GM12873 (cell line): ENCODE measurements around the gene UST.

ENCODE experiments used
- CTCF ChIP-seq: IDR thresholded peaks from 2 replicates; pipeline ENCODE4 v1.5.1; 2012; ENCODE audit warnings: low read depth, mild to moderate bottlenecking, moderate library complexity, low read length, control low read depth; ENCODE audit not compliant: insufficient read depth; ENCODE audit errors: missing control alignments

UST gene

GRCh38 chr6:149118737-149119653 lies 372.2 kb downstream of the UST start:
- TF ChIP-seq CTCF, result no peak

GRCh38 chr6:149122850-149123821 lies 376.3 kb downstream of the UST start:
- no peak for TF ChIP-seq CTCF

- TF ChIP-seq CTCF, result no peak
These were observed 378.5 kb downstream of the UST start for GRCh38 chr6:149125309-149125708.
